WTC11 (cell line): ENCODE measurements around the gene CARS2. TPM values are rescaled to one million over a fixed set of nuclear protein-coding genes. Genes with fewer than 3 reads are reported as not detected.

Source experiments
- ATAC-seq: fragments of 200-7000 bp; cut with Tn5 transposase; 2 replicates; pipeline ENCODE4 v1.10.0; 2021; ENCODE audit warnings: mild to moderate bottlenecking, moderate library complexity
- CTCF ChIA-PET: fragments of 300-600 bp; sonication (Branson Sonifier 250); formaldehyde crosslinking; loops from one replicate; lab custom pipeline; 2021; ENCODE audit warnings: antibody characterized with exemption; lab: Charles Lee
- POLR2A ChIA-PET: fragments of 350-600 bp; sonication (Branson Sonifier 250); formaldehyde crosslinking; loops from one replicate; lab custom pipeline; 2021; ENCODE audit warnings: antibody characterized with exemption; lab: Charles Lee
- DNase-seq: peaks from one replicate; pipeline ENCODE4 v3.0.0; 2021; ENCODE audit warnings: low spot score
- H3K27ac Mint-ChIP-seq: 2 replicates; pipeline ENCODE4 v1.8.0; 2021; ENCODE audit warnings: mixed read lengths
- H3K27me3 Mint-ChIP-seq: 2 replicates; pipeline ENCODE4 v1.8.0; 2021; ENCODE audit warnings: low read depth, mild to moderate bottlenecking, moderate library complexity, mixed read lengths
- H3K36me3 Mint-ChIP-seq: 2 replicates; pipeline ENCODE4 v1.8.0; 2021; ENCODE audit warnings: mixed read lengths
- H3K4me1 Mint-ChIP-seq: 2 replicates; pipeline ENCODE4 v1.8.0; 2022; ENCODE audit warnings: mixed read lengths
- H3K4me3 Mint-ChIP-seq: 2 replicates; pipeline ENCODE4 v1.8.0; 2021; ENCODE audit warnings: mild to moderate bottlenecking, moderate library complexity, mixed read lengths
- H3K9me3 Mint-ChIP-seq: 2 replicates; pipeline ENCODE4 v1.8.0; 2021; ENCODE audit warnings: mixed read lengths
- AR ChIP-seq: fragments of 250-450 bp; sonication (Bioruptor Pico); IDR thresholded peaks from 2 replicates; pipeline ENCODE4 v1.9.0; 2021; ENCODE audit warnings: mild to moderate bottlenecking
- CDX4 ChIP-seq: fragments of 250-450 bp; sonication (Bioruptor Pico); IDR thresholded peaks from 2 replicates; pipeline ENCODE4 v1.9.0; 2021; ENCODE audit warnings: moderate library complexity, mild to moderate bottlenecking, inconsistent platforms, borderline replicate concordance
- EMX1 ChIP-seq: fragments of 250-450 bp; sonication (Bioruptor Pico); IDR thresholded peaks from 2 replicates; pipeline ENCODE4 v1.8.0; 2021; ENCODE audit warnings: mild to moderate bottlenecking
- GTF2I ChIP-seq: fragments of 250-450 bp; sonication (Bioruptor Pico); conservative IDR thresholded peaks from 2 replicates; pipeline ENCODE4 v1.4.0; 2021; ENCODE audit warnings: mild to moderate bottlenecking
- HMGA2 ChIP-seq: fragments of 250-450 bp; sonication (Bioruptor Pico); IDR thresholded peaks from 2 replicates; pipeline ENCODE4 v1.4.0; 2021; ENCODE audit warnings: mild to moderate bottlenecking, moderate library complexity
- HMGXB4 ChIP-seq: sonication (generic); formaldehyde crosslinking; IDR thresholded peaks from 2 replicates; pipeline ENCODE4 v1.8.1; 2023; ENCODE audit warnings: mild to moderate bottlenecking, moderate library complexity, missing genetic modification reagents
- IRF2 ChIP-seq: sonication (generic); formaldehyde crosslinking; IDR thresholded peaks from 2 replicates; pipeline ENCODE4 v1.8.0; 2022; ENCODE audit warnings: low read depth, missing genetic modification reagents, borderline replicate concordance
- KAT7 ChIP-seq: sonication (generic); formaldehyde crosslinking; IDR thresholded peaks from 2 replicates; pipeline ENCODE4 v1.8.1; 2023; ENCODE audit warnings: missing genetic modification reagents, mild to moderate bottlenecking, borderline replicate concordance
- NFATC4 ChIP-seq: fragments of 250-450 bp; sonication (Bioruptor Pico); IDR thresholded peaks from 2 replicates; pipeline ENCODE4 v1.9.0; 2021; ENCODE audit warnings: mild to moderate bottlenecking
- NR1H2 ChIP-seq: sonication (generic); formaldehyde crosslinking; IDR thresholded peaks from 2 replicates; pipeline ENCODE4 v1.9.0; 2021; ENCODE audit warnings: mild to moderate bottlenecking, moderate library complexity, missing genetic modification reagents
- RELA ChIP-seq: sonication (generic); formaldehyde crosslinking; IDR thresholded peaks from 2 replicates; pipeline ENCODE4 v1.8.1; 2022; ENCODE audit warnings: missing genetic modification reagents, mild to moderate bottlenecking, borderline replicate concordance
- TP53 ChIP-seq: sonication (generic); formaldehyde crosslinking; IDR thresholded peaks from 2 replicates; pipeline ENCODE4 v1.8.1; 2023; ENCODE audit warnings: mild to moderate bottlenecking, missing genetic modification reagents
- ZBTB21 ChIP-seq: sonication (generic); formaldehyde crosslinking; IDR thresholded peaks from 2 replicates; pipeline ENCODE4 v1.8.1; 2023; ENCODE audit warnings: mild to moderate bottlenecking, missing genetic modification reagents, borderline replicate concordance
- ZNF138 ChIP-seq: sonication (generic); formaldehyde crosslinking; conservative IDR thresholded peaks from 2 replicates; pipeline ENCODE4 v1.8.1; 2022; ENCODE audit warnings: mild to moderate bottlenecking, moderate library complexity, missing genetic modification reagents
- ZNF263 ChIP-seq: sonication (generic); formaldehyde crosslinking; IDR thresholded peaks from 2 replicates; pipeline ENCODE4 v1.8.1; 2022; ENCODE audit warnings: low read depth, mild to moderate bottlenecking, moderate library complexity, missing genetic modification reagents
- ZNF281 ChIP-seq: sonication (generic); formaldehyde crosslinking; IDR thresholded peaks from 2 replicates; pipeline ENCODE4 v1.8.0; 2023; ENCODE audit warnings: mild to moderate bottlenecking, missing genetic modification reagents
- ZSCAN18 ChIP-seq: fragments of 250-450 bp; sonication (Bioruptor Pico); IDR thresholded peaks from 2 replicates; pipeline ENCODE4 v2.1.2; 2022; ENCODE audit warnings: mild to moderate bottlenecking, moderate library complexity
- total RNA-seq: library from RNA; stranded (reverse); gene quantifications from 3 replicates; pipeline ENCODE4 v1.2.3, GENCODE V29; 2021
- TF ChIP-seq, protein P1 (sequence below): sonication (generic); formaldehyde crosslinking; IDR thresholded peaks from 2 replicates; pipeline ENCODE4 v1.8.0; 2022; ENCODE audit warnings: mild to moderate bottlenecking, missing genetic modification reagents
- TF ChIP-seq, protein P2 (sequence below): sonication (generic); formaldehyde crosslinking; IDR thresholded peaks from 2 replicates; pipeline ENCODE4 v1.8.1; 2023; ENCODE audit warnings: mild to moderate bottlenecking, missing genetic modification reagents, borderline replicate concordance
- TF ChIP-seq, protein P3 (sequence below): sonication (generic); formaldehyde crosslinking; IDR thresholded peaks from 2 replicates; pipeline ENCODE4 v1.8.1; 2023; ENCODE audit warnings: mild to moderate bottlenecking, missing genetic modification reagents, moderate library complexity

Gene CARS2
- total RNA-seq, 1 experiment from 2014 or later, result 39.9 TPM

DNA sequence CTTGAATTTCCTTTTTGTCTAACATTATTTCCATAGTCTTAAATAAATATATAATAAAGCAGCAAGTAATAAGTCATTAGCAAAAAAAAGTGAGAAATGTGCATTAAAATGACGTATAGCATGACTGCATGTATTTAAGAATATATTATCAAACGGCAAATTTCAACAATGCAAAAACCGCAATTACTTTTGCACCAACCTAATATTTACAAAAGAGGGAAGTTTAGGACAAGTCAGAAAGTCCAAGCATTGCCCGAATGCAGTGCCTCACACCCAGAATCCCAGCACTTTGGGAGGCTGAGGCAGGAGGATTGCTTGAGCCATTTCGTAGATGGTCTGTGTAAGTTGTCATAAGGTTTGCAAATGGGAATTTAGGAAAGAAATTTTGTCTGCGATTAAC, 100.8 kb downstream of the CARS2 start:
- peaks cover 5% of the 10 kb centered on the region for H3K4me1 Mint-ChIP-seq
- H3K27me3 Mint-ChIP-seq, result peaks cover 3% of the 10 kb centered on the region; the same call in 1 of the 2 replicates
- no peak for ATAC-seq
- peaks cover 20% of the 10 kb centered on the region for H3K9me3 Mint-ChIP-seq
- CTCF ChIA-PET, result no interaction called here
- DNase-seq, result no peak
- no peak overlapping the region for H3K27ac Mint-ChIP-seq
- H3K4me3 Mint-ChIP-seq, result no peak overlapping the region
- POLR2A ChIA-PET, result no interaction called here
- TF ChIP-seq AR (CRISPR knock-in tag), result no peak
- TF ChIP-seq, protein P1, sequence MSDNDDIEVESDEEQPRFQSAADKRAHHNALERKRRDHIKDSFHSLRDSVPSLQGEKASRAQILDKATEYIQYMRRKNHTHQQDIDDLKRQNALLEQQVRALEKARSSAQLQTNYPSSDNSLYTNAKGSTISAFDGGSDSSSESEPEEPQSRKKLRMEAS, result no peak
- TF ChIP-seq, protein P2, sequence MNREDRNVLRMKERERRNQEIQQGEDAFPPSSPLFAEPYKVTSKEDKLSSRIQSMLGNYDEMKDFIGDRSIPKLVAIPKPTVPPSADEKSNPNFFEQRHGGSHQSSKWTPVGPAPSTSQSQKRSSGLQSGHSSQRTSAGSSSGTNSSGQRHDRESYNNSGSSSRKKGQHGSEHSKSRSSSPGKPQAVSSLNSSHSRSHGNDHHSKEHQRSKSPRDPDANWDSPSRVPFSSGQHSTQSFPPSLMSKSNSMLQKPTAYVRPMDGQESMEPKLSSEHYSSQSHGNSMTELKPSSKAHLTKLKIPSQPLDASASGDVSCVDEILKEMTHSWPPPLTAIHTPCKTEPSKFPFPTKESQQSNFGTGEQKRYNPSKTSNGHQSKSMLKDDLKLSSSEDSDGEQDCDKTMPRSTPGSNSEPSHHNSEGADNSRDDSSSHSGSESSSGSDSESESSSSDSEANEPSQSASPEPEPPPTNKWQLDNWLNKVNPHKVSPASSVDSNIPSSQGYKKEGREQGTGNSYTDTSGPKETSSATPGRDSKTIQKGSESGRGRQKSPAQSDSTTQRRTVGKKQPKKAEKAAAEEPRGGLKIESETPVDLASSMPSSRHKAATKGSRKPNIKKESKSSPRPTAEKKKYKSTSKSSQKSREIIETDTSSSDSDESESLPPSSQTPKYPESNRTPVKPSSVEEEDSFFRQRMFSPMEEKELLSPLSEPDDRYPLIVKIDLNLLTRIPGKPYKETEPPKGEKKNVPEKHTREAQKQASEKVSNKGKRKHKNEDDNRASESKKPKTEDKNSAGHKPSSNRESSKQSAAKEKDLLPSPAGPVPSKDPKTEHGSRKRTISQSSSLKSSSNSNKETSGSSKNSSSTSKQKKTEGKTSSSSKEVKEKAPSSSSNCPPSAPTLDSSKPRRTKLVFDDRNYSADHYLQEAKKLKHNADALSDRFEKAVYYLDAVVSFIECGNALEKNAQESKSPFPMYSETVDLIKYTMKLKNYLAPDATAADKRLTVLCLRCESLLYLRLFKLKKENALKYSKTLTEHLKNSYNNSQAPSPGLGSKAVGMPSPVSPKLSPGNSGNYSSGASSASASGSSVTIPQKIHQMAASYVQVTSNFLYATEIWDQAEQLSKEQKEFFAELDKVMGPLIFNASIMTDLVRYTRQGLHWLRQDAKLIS (CRISPR knock-in tag), result no peak
- TF ChIP-seq ZBTB21, result no peak
- no peak for TF ChIP-seq NFATC4 (CRISPR knock-in tag)
- TF ChIP-seq RELA, result no peak
- TF ChIP-seq ZNF263, result no peak
- TF ChIP-seq, protein P3, sequence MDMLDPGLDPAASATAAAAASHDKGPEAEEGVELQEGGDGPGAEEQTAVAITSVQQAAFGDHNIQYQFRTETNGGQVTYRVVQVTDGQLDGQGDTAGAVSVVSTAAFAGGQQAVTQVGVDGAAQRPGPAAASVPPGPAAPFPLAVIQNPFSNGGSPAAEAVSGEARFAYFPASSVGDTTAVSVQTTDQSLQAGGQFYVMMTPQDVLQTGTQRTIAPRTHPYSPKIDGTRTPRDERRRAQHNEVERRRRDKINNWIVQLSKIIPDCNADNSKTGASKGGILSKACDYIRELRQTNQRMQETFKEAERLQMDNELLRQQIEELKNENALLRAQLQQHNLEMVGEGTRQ (CRISPR knock-in tag), result no peak
- TF ChIP-seq CDX4 (CRISPR knock-in tag), result no peak
- TF ChIP-seq GTF2I, result no peak
- no peak for TF ChIP-seq EMX1 (CRISPR knock-in tag)
- TF ChIP-seq NR1H2 (CRISPR knock-in tag), result no peak
- no peak for TF ChIP-seq IRF2 (CRISPR knock-in tag)
- TF ChIP-seq TP53 (CRISPR knock-in tag), result no peak
- no peak for TF ChIP-seq ZNF281
- TF ChIP-seq HMGA2 (CRISPR knock-in tag), result no peak
- TF ChIP-seq ZNF138 (CRISPR knock-in tag), result no peak
- no peak for TF ChIP-seq HMGXB4 (CRISPR knock-in tag)
- no peak for TF ChIP-seq ZSCAN18 (CRISPR knock-in tag)
- TF ChIP-seq KAT7 (CRISPR knock-in tag), result no peak
- TF ChIP-seq, all 79 proteins: peak for 0
- H3K36me3 Mint-ChIP-seq, result peaks cover 14% of the 10 kb centered on the region
